OCI-LY7 (cell line): ENCODE measurements around the gene GDAP2. TPM values are rescaled to one million over a fixed set of nuclear protein-coding genes. Genes with fewer than 3 reads are reported as not detected.

Source experiments
- BruUV-seq: library from RNA; stranded (reverse); fragments of 400-500 nt; replicated peaks from 2 replicates; lab custom pipeline; 2021; lab: Mats Ljungman, UMichigan
- CTCF ChIA-PET: fragments of 300-600 bp; sonication (Branson Sonifier 250); formaldehyde crosslinking; loops from one replicate; lab custom pipeline; 2022; ENCODE audit warnings: antibody characterized with exemption; ENCODE audit not compliant: unreplicated experiment; lab: Charles Lee
- POLR2A ChIA-PET: fragments of 300-600 bp; sonication (Branson Sonifier 250); formaldehyde crosslinking; loops from one replicate; lab custom pipeline; 2022; ENCODE audit warnings: antibody characterized with exemption; lab: Charles Lee
- DNase-seq: peaks from one replicate; pipeline ENCODE4 v3.0.0-alpha.2; 2015; ENCODE audit warnings: low spot score
- H2AFZ ChIP-seq: fragments of 200-600 bp; sonication (generic), shearing (Covaris generic); 2 replicates; pipeline ENCODE4 v1.6.1; 2014; ENCODE audit warnings: mild to moderate bottlenecking, antibody characterized with exemption, low read length, moderate library complexity
- H3K27ac ChIP-seq: fragments of 200-600 bp; sonication (generic); 2 replicates; pipeline ENCODE4 v1.5.1; 2014; ENCODE audit warnings: mixed run types, low read depth, mild to moderate bottlenecking, moderate library complexity, low read length, inconsistent platforms; ENCODE audit not compliant: poor library complexity, severe bottlenecking
- H3K36me3 ChIP-seq: fragments of 200-600 bp; sonication (generic); 2 replicates; pipeline ENCODE4 v1.6.1; 2014; ENCODE audit warnings: mild to moderate bottlenecking, antibody characterized with exemption, low read length, moderate library complexity, mixed read lengths; ENCODE audit not compliant: insufficient read depth
- H3K4me1 ChIP-seq: fragments of 200-600 bp; sonication (generic); 2 replicates; pipeline ENCODE4 v1.5.1; 2014; ENCODE audit warnings: mild to moderate bottlenecking, low read length; ENCODE audit not compliant: insufficient read depth, poor library complexity, severe bottlenecking
- H3K4me2 ChIP-seq: fragments of 200-600 bp; sonication (generic); 2 replicates; pipeline ENCODE4 v1.6.1; 2014; ENCODE audit warnings: mild to moderate bottlenecking, low read length
- H3K4me3 ChIP-seq: fragments of 200-600 bp; sonication (generic); 2 replicates; pipeline ENCODE4 v1.5.1; 2014; ENCODE audit warnings: mild to moderate bottlenecking, low read depth, low read length; ENCODE audit not compliant: poor library complexity, severe bottlenecking
- H3K79me2 ChIP-seq: fragments of 200-600 bp; sonication (generic); 2 replicates; pipeline ENCODE4 v1.6.1; 2016; ENCODE audit warnings: low read depth, mild to moderate bottlenecking, low read length, moderate library complexity, mixed read lengths; ENCODE audit not compliant: insufficient read depth
- H3K9me2 ChIP-seq: fragments of 200-600 bp; sonication (generic); 2 replicates; pipeline ENCODE4 v1.6.1; 2016; ENCODE audit warnings: mild to moderate bottlenecking, low read length, mixed read lengths; ENCODE audit not compliant: insufficient read depth
- H3K9me3 ChIP-seq: fragments of 200-600 bp; sonication (generic); 2 replicates; pipeline ENCODE4 v1.6.1; 2014; ENCODE audit warnings: mild to moderate bottlenecking, mixed run types, low read length, mixed read lengths
- H4K20me1 ChIP-seq: fragments of 200-600 bp; sonication (generic); 2 replicates; pipeline ENCODE4 v1.6.1; 2014; ENCODE audit warnings: mild to moderate bottlenecking, antibody characterized with exemption, low read length, moderate library complexity, mixed read lengths; ENCODE audit not compliant: insufficient read depth
- EZH2phosphoT487 ChIP-seq: fragments of 200-600 bp; sonication (generic); IDR thresholded peaks from 2 replicates; pipeline ENCODE4 v1.6.1; 2018; ENCODE audit warnings: low read depth, borderline replicate concordance, mild to moderate bottlenecking, mixed run types, antibody characterized with exemption, low read length, moderate library complexity, mixed read lengths
- intact Hi-C: fragments of 100-400 bp; cut with micrococcal nuclease; formaldehyde crosslinking; loops from one replicate; pipeline ENCODE4 v1.10.0; 2022; ENCODE audit not compliant: unreplicated experiment
- total RNA-seq, 2 experiments: library from RNA; depleted of rRNA in 1 of 2; stranded (reverse); fragments of >200 nt in 1 of 2; shearing (Covaris generic) in 1 of 2; gene quantifications; 2 replicates each; pipeline ENCODE4 v1.2.3, GENCODE V29; 2014 to 2022
- TF ChIP-seq, protein P1 (sequence below): fragments of 200-600 bp; sonication (generic); conservative IDR thresholded peaks from 2 replicates; pipeline ENCODE4 v1.5.1; 2014; ENCODE audit warnings: mild to moderate bottlenecking, antibody characterized with exemption, low read length, moderate library complexity, mixed read lengths

Gene GDAP2
- total RNA-seq, 2 experiments from 2014 or later: 13.9 to 26.8 TPM

DNA sequence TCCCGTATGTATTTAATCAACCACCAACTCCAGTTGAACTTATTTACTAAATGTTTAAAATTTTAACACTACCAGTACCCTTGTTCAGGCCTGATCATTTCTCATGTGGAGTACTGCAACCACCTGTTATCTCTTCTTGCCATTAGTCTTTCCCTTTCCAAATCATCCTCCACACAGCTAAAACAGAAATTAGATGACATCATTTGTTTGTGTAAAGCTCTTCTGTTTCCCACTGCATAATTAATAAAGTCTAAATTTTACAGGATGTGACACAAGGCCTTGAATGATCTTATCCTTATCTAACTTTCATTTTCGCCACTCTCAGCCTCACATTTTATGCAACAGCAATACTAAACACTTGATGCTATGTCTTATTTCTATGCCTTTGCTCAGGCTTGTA, 24.4 kb downstream of the GDAP2 start:
- H3K4me2 ChIP-seq: no peak overlapping the region
- no peak overlapping the region for H2AFZ ChIP-seq
- no peaks in the 10 kb centered on the region for H4K20me1 ChIP-seq
- TF ChIP-seq, protein P1, sequence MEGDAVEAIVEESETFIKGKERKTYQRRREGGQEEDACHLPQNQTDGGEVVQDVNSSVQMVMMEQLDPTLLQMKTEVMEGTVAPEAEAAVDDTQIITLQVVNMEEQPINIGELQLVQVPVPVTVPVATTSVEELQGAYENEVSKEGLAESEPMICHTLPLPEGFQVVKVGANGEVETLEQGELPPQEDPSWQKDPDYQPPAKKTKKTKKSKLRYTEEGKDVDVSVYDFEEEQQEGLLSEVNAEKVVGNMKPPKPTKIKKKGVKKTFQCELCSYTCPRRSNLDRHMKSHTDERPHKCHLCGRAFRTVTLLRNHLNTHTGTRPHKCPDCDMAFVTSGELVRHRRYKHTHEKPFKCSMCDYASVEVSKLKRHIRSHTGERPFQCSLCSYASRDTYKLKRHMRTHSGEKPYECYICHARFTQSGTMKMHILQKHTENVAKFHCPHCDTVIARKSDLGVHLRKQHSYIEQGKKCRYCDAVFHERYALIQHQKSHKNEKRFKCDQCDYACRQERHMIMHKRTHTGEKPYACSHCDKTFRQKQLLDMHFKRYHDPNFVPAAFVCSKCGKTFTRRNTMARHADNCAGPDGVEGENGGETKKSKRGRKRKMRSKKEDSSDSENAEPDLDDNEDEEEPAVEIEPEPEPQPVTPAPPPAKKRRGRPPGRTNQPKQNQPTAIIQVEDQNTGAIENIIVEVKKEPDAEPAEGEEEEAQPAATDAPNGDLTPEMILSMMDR: no peak
- TF ChIP-seq EZH2phosphoT487: no peak
- no peaks in the 10 kb centered on the region for H3K9me3 ChIP-seq
- no peaks in the 10 kb centered on the region for H3K79me2 ChIP-seq
- no peak for DNase-seq
- ChIA-PET POLR2A (interaction anchor here (2.7 kb wide), 1 partner anchor 10 kb away, joined by 15 read pairs; no protein-coding TSS in a partner anchor), CTCF (no interaction called here)
- no peaks in the 10 kb centered on the region for H3K9me2 ChIP-seq
- BruUV-seq: no TSS peak
- H3K4me1 ChIP-seq: no peaks in the 10 kb centered on the region
- H3K27ac ChIP-seq: no peak overlapping the region
- peaks cover 45% of the 10 kb centered on the region for H3K36me3 ChIP-seq
- H3K4me3 ChIP-seq: no peak overlapping the region
- intact Hi-C loops: no loop called here

DNA sequence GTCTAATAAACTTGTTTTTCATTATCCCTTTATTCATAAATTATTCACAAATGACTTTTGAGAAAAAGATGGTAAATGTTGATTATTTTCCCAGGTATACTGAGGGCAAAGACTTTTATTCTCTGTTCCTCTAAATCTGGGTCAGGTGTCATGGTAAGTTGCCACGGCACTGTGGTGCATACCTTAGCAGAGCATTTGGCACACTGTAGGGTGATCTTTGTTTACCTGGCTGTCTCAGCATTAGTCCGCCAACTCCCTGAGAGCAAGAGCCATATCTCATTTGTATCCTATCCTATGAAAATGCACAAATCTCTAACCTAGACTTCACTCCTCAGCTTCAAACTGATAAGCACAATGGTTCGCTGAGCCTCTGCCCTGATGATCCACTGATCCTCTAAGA, 24.9 kb downstream of the GDAP2 start:
- ChIA-PET CTCF (no interaction called here), POLR2A (interaction anchor here (0.7 kb wide), 1 partner anchor 112 kb away, joined by 4 read pairs; no protein-coding TSS in a partner anchor)
- DNase-seq: no peak
- Histone ChIP-seq H3K4me2 (no peak overlapping the region), H3K36me3 (peaks cover 42% of the 10 kb centered on the region), H3K4me3 (no peak overlapping the region), H3K9me3 (no peaks in the 10 kb centered on the region), H3K4me1 (no peaks in the 10 kb centered on the region), H3K27ac (no peak overlapping the region), H4K20me1 (no peaks in the 10 kb centered on the region), H3K79me2 (no peaks in the 10 kb centered on the region), H3K9me2 (no peaks in the 10 kb centered on the region), H2AFZ (no peak overlapping the region)
- no TSS peak for BruUV-seq
- TF ChIP-seq, protein P1: no peak
- no peak for TF ChIP-seq EZH2phosphoT487
- intact Hi-C loops: no loop called here

DNA sequence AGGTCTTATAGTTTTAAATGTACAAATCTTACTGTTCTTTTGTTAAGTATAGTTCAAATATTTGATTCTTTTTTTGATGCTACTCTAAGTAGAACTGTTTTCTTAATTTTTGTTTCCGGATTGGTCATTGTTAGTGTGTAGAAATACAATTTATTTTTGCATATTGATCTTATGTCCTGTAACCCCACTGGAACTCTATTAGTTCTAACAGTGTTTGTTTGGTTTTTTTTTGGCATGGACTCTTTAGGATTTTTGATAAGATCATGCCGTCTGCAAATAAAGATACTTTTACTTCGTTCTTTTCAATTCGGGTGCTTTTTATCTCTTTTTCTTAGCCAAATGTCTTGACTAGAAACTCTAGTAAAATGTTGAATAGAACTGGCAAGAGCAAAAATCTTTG, 26.5 kb downstream of the GDAP2 start:
- ChIA-PET POLR2A (no interaction called here), CTCF (no interaction called here)
- intact Hi-C loops: no loop called here
- BruUV-seq: no TSS peak
- H2AFZ ChIP-seq: no peak overlapping the region
- no peak overlapping the region for H3K4me2 ChIP-seq
- no peaks in the 10 kb centered on the region for H3K9me2 ChIP-seq
- peaks cover 46% of the 10 kb centered on the region for H3K36me3 ChIP-seq
- H3K4me1 ChIP-seq: no peaks in the 10 kb centered on the region
- H3K27ac ChIP-seq: no peak overlapping the region
- no peak overlapping the region for H3K4me3 ChIP-seq
- H4K20me1 ChIP-seq: no peaks in the 10 kb centered on the region
- TF ChIP-seq, protein P1: no peak
- no peak for TF ChIP-seq EZH2phosphoT487
- DNase-seq: no peak
- H3K79me2 ChIP-seq: no peaks in the 10 kb centered on the region
- H3K9me3 ChIP-seq: no peaks in the 10 kb centered on the region
